HUES48 (cell line): ENCODE data around the gene KPTN.

Experiments
- H3K27ac ChIP-seq: one replicate; pipeline ENCODE4 v1.7.0; 2013; ENCODE audit warnings: low read depth, low read length, inconsistent platforms
- H3K27me3 ChIP-seq: 2 replicates; pipeline ENCODE4 v1.6.1; 2013; ENCODE audit warnings: mild to moderate bottlenecking, low read length; ENCODE audit not compliant: control insufficient read depth, insufficient read depth
- H3K36me3 ChIP-seq: 2 replicates; pipeline ENCODE4 v1.6.1; 2013; ENCODE audit warnings: low read length; ENCODE audit not compliant: control insufficient read depth, insufficient read depth
- H3K4me1 ChIP-seq: 2 replicates; pipeline ENCODE4 v1.6.1; 2013; ENCODE audit warnings: mild to moderate bottlenecking, low read length; ENCODE audit not compliant: control insufficient read depth, insufficient read depth
- H3K4me3 ChIP-seq: 2 replicates; pipeline ENCODE4 v1.5.1; 2013; ENCODE audit warnings: mild to moderate bottlenecking, low read depth, low read length
- H3K9ac ChIP-seq: 2 replicates; pipeline ENCODE4 v1.6.1; 2013; ENCODE audit warnings: mild to moderate bottlenecking, low read depth, low read length, moderate library complexity
- H3K9me3 ChIP-seq: 2 replicates; pipeline ENCODE4 v1.6.1; 2013; ENCODE audit warnings: low read length; ENCODE audit not compliant: control insufficient read depth, insufficient read depth

KPTN gene

DNA sequence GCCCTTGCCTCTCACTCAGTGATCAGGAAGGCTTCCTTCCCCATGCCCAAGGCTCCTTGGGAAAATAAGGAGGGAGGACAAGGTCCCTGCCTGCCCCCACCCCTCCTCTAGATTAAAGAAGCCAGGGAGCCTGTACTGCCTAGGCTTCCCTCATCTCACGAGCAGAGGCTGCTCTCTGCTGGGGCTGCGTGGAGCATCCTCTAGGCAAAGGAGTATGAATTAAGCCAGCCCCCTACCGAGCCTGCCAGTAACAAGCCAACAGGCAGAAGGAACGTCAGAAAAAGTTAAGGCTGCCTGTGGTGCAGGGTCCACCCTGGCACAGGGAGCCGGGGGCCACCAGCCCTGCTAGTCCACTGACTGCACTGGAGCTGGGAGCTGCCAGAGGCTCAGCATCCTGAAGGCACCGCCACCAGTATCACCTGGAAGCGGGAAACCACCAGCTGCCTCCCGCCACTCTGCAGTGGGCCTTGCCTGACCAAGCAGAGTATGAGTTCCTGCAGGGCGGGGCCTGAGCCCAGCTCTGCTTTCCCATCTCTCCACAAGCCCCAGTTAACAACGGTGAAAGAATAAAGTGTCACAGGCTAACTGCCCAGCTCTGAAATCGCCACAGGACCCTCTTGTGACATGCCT is 24.0 kb upstream of the KPTN start:
- peak overlapping the region; percentile 27 for H3K27ac ChIP-seq
- no peaks in the 10 kb centered on the region for H3K9me3 ChIP-seq
- H3K4me3 ChIP-seq, result no peak overlapping the region
- H3K9ac ChIP-seq, result no peak overlapping the region
- no peaks in the 10 kb centered on the region for H3K27me3 ChIP-seq
- H3K4me1 ChIP-seq, result peaks cover 8% of the 10 kb centered on the region
- peaks cover 13% of the 10 kb centered on the region; the same call in 1 of the 2 replicates for H3K36me3 ChIP-seq

DNA sequence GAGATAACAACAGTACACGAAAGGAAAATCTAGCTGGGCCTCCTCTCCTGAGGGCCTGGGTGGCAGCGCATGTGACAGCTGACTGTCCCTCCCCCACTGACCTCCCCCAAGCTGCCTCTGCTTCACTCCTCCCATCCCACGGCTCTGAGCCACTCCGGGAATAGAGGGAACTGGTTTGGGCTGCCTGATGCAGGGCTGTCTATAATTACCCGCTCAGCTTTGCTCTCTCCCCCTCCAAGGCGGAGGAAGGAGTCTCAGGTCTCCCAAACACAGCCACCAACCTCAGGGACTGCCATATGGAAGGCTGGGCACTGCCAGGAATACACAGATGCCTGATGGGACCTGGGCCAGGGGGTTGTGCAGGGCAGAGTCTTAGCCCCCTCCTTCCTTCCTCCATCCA is 23.0 kb upstream of the KPTN start:
- Histone ChIP-seq H3K27ac (no peak overlapping the region), H3K27me3 (no peaks in the 10 kb centered on the region), H3K4me1 (peaks cover 8% of the 10 kb centered on the region), H3K9me3 (no peaks in the 10 kb centered on the region), H3K9ac (no peak overlapping the region), H3K4me3 (no peak overlapping the region), H3K36me3 (peaks cover 20% of the 10 kb centered on the region; the same call in 1 of the 2 replicates)

DNA sequence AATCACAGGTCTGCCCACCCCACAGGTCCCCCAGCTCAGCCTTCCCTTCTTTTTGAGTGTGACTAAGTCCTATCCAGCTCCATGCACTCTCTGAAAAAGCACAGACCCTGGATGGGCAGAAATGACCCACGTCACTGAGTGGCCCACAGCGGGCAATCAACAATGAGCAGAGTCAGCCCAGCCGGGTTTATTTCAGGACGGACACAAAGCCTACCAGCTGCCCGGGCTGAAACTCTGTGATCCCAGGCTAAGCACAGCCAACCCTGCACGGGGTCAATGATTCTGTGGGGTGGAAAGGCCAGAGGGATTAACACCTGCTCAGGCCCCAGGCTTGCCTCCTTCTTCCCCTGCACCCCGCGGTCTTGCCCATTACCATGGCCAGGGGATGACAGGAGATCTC is 22.4 kb upstream of the KPTN start:
- no peak overlapping the region for H3K9ac ChIP-seq
- no peaks in the 10 kb centered on the region for H3K9me3 ChIP-seq
- peaks cover 23% of the 10 kb centered on the region; the same call in 1 of the 2 replicates for H3K36me3 ChIP-seq
- no peak overlapping the region for H3K4me3 ChIP-seq
- H3K4me1 ChIP-seq, result peaks cover 8% of the 10 kb centered on the region
- no peak overlapping the region for H3K27ac ChIP-seq
- no peaks in the 10 kb centered on the region for H3K27me3 ChIP-seq

DNA sequence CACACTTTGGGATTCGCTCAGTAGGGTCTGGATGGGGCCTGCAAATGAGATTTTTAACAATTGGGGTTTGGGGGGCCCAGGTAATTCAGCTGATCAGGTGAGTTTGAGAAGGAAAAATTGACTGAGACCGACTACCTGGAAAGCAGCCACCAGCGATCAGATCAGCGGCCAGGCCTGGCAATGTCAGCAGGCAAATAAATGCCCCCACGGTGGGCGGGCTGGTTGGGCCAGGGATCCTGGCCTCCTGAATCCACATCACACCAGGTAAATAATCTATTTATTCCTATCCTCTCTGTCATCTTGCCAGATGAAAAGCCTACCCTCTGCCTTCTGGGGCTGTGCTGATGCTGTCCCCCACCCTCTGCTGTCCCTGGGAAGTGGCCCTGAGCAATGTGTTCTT is 21.5 kb upstream of the KPTN start:
- Histone ChIP-seq H3K36me3 (peaks cover 30% of the 10 kb centered on the region), H3K4me3 (no peak overlapping the region)

DNA sequence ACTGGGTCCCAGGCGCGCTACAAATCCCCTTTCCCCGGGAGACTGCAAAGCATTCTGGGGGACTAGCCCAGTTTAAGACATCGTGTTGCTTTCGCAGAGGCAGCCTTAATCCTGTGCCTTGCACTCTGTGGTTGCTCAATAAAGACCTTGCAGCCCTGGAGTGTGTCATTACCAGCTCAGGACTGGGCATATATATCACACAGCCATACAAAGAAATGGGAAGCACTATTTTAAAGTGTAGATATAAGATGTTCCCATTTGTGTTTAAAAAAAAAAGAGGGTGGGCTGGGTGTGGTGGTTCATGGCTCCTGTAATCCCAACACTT is 19.8 kb upstream of the KPTN start:
- Histone ChIP-seq H3K27ac (no peak overlapping the region), H3K4me3 (no peak overlapping the region), H3K9ac (no peak overlapping the region), H3K9me3 (no peaks in the 10 kb centered on the region), H3K36me3 (peaks cover 41% of the 10 kb centered on the region), H3K27me3 (no peaks in the 10 kb centered on the region), H3K4me1 (peaks cover 21% of the 10 kb centered on the region)

More for the DNA sequence above, 21.5 kb upstream of the KPTN start:
- H3K4me1 ChIP-seq, result peaks cover 13% of the 10 kb centered on the region
- no peak overlapping the region for H3K9ac ChIP-seq
- no peaks in the 10 kb centered on the region for H3K9me3 ChIP-seq
- no peaks in the 10 kb centered on the region for H3K27me3 ChIP-seq
- no peak overlapping the region for H3K27ac ChIP-seq

DNA sequence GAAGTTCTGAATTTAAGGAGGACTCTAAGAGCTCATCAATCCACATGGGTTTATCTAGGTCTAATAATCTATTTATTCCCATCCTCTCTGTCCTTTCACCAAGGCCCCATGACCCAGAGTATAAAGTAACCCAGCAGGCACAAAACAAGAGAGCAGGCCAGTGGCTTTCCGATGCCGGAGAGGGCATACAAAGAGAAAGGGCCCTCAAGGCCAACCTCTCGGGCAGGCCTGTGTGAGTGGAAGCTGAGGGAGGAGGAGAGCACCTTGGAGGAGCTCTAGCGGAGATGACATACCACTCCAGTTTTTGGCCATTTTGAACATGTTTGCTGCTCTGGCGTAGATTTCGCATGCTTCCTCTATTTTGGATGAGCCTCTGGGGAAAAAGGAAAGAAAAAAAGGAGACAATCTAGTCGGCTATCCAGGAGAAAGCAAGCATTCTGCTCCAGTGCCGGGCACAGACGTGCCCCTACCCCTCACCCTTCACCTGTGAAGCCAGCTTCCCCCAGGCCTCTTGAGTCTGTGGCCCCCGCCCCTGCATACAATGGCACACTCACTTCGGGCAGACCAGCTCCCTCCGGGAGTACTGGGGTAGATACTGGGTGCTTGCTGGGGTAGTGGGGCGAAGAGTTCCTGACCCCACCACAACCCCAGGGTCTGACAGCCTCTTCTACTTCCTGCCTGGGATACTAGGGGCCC is 19.3 kb upstream of the KPTN start:
- peaks cover 19% of the 10 kb centered on the region for H3K4me1 ChIP-seq
- H3K36me3 ChIP-seq, result peaks cover 46% of the 10 kb centered on the region
- no peak overlapping the region for H3K9ac ChIP-seq
- H3K9me3 ChIP-seq, result no peaks in the 10 kb centered on the region
- H3K27ac ChIP-seq, result no peak overlapping the region
- no peak overlapping the region for H3K4me3 ChIP-seq
- no peaks in the 10 kb centered on the region for H3K27me3 ChIP-seq

DNA sequence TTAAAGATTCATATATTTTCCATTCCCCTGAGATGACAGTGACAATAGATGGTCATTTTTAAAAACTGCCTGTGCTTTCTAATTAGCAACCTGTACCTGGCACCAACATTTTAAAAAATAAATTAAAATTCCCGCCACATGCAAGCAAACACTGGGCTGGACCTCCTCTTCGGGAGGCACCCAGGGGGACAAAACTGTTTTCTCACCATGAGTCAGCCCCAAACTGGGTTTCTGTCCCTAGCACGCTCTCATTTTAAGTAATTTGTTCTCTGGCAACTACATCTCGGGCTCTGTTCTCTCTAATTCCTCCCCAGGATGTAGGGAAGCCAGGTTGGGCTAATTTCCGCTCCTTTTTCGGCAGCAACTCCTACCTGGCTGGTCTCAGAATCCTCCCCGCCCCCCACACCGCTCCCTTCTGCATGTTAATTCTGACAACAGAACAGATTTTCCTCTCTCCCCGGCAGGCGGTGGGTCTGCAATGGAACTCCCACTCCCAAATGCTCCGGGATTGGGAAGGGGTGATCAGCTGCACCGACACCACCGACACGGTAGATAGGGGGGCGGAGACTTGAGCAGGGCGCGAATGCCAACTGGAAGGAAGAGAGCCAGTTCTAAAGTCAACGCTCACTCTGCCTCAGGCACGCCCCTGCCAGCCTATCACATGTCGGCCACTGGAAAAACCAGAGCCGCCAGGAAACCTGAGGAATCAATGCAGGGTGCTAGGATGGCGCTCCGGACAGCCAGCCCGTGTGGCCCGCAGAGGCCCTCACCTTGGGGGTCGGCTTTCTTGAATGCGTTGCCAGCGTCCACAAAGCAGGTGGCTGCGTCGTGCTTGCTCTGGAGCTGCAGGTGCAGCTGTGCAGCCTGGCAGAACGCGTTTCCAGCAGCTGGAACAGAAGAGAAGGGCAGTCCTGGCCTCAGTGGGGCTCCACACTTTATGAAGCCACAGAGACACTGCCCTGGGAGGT is 16.1 kb upstream of the KPTN start:
- H3K4me1 ChIP-seq, result peaks cover 14% of the 10 kb centered on the region; the same call in 1 of the 2 replicates
- H3K27ac ChIP-seq, result no peak overlapping the region
- no peaks in the 10 kb centered on the region for H3K27me3 ChIP-seq
- peaks cover 57% of the 10 kb centered on the region for H3K36me3 ChIP-seq
- H3K9me3 ChIP-seq, result no peaks in the 10 kb centered on the region
- no peak overlapping the region for H3K9ac ChIP-seq
- peak overlapping the region; percentile 30; the same call in 1 of the 2 replicates for H3K4me3 ChIP-seq

DNA sequence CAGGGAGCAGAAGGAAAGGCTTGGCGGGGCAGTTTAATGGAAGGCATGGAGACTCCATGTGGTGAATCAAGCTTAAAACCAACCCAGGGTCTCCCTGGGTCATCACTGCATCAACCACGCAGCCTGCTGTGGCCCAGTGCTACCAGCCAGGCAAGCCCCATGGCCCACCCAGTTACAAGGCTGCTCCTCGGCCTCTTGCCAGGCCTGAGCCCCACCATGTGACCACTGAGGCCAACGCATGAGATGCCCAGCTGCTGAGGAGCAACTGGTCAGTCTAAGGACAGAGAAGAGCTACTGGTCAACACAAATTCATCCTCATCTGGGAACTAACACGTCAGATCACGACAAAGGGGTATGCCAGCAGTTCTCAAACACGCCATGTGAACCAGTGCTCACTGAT is 15.4 kb upstream of the KPTN start:
- Histone ChIP-seq H3K9ac (no peak overlapping the region), H3K36me3 (peaks cover 55% of the 10 kb centered on the region), H3K9me3 (no peaks in the 10 kb centered on the region), H3K4me1 (peaks cover 14% of the 10 kb centered on the region; the same call in 1 of the 2 replicates), H3K4me3 (no peak overlapping the region), H3K27me3 (no peaks in the 10 kb centered on the region), H3K27ac (no peak overlapping the region)

DNA sequence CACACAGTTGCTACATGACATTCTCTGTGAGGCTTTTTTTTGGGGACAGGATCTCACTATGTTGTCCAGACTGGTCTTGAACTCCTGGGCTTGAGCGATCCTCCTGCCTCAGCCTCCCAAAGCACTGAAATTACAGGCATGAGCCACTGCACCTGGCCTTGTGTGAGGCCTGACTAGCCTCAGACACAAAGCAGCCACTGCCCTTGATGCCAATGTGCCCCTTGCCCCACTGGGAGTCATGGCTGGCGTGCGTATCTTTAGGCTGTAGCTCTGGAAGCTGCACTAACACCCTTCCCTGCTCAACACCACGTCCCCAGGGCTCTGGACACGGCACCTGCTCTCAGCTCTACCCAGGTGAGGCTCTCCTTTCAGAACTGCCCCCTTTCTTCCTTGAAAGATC is 14.5 kb upstream of the KPTN start:
- Histone ChIP-seq H3K9ac (no peak overlapping the region), H3K9me3 (no peaks in the 10 kb centered on the region), H3K4me3 (no peak overlapping the region), H3K36me3 (peaks cover 50% of the 10 kb centered on the region), H3K27ac (no peak overlapping the region), H3K27me3 (no peaks in the 10 kb centered on the region), H3K4me1 (peaks cover 14% of the 10 kb centered on the region; the same call in 1 of the 2 replicates)

DNA sequence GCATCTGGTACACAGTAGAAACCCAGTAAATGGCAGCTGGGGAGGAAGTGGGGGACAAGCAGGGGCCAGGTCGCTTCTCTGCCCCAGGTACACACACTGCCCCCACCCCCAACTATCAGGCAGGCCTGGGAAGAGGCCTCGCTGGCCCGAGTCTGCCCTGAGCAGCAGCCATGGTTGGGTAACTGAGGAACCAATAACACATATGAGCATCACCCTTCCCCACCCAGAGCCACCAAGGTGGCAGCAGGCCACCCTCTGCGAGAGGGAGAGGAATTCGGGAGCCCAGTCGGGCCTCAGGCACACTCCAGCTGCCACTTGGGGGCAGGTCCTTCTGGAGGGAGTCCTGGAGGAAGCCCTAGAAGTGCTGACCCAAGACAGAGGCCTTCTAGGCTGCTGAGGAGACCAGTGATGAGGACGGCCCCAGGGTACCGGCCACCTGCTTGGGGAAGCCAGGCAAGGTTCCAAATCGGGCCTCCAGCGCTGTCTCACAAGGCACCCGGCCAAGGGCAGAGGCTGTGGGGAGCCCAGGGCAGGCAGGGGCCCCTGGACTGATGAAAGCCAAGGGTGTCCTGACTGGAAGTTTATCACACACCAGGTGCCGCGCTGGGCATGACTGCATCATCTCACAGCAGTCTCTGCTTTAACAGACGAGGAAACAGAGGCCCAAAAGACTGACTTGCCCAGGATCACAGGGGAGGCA is 14.0 kb upstream of the KPTN start:
- no peak overlapping the region for H3K27ac ChIP-seq

More for the DNA sequence above, 14.0 kb upstream of the KPTN start:
- Histone ChIP-seq H3K9me3 (no peaks in the 10 kb centered on the region), H3K9ac (no peak overlapping the region), H3K27me3 (no peaks in the 10 kb centered on the region), H3K4me3 (no peak overlapping the region), H3K36me3 (peaks cover 50% of the 10 kb centered on the region), H3K4me1 (peaks cover 14% of the 10 kb centered on the region; the same call in 1 of the 2 replicates)
